Spleen (tissue), 11 donors: Measurements from ENCODE around the gene FRMD5. TPM values are rescaled to one million over a fixed set of nuclear protein-coding genes. Genes with fewer than 3 reads are reported as not detected.

Experiments used
- DNase-seq: peaks from one replicate; pipeline ENCODE4 v3.0.0-alpha.2; 2020
- H3K27ac ChIP-seq, 8 donors: fragments of 200-600 bp; sonication (generic) in 7 of 8; 1 replicate in 4 of 8; 2 replicates in 4 of 8; pipeline versions ENCODE4 v1.5.0 to v1.8.0; 2016 to 2021; ENCODE audit warnings: inconsistent platforms in 4 of 8, mild to moderate bottlenecking in 4 of 8, moderate library complexity in 1 of 8
- H3K27me3 ChIP-seq, 7 donors: fragments of 200-600 bp; sonication (generic) in 6 of 7; replicated peaks in 1 of 7; 1 replicate in 4 of 7; 2 replicates in 3 of 7; pipeline versions ENCODE4 v1.5.0 to v1.8.0; 2016 to 2021; ENCODE audit warnings: inconsistent platforms in 3 of 7, mild to moderate bottlenecking in 1 of 7
- H3K36me3 ChIP-seq, 6 donors: fragments of 200-600 bp; sonication (generic) in 5 of 6; 1 replicate in 4 of 6; 2 replicates in 2 of 6; pipeline versions ENCODE4 v1.5.0 to v1.8.0; 2016 to 2021; ENCODE audit warnings: inconsistent platforms in 2 of 6
- H3K4me1 ChIP-seq, 6 donors: fragments of 200-600 bp; sonication (generic) in 5 of 6; 1 replicate in 3 of 6; 2 replicates in 3 of 6; pipeline versions ENCODE4 v1.5.0 to v1.8.0; 2016 to 2021; ENCODE audit warnings: inconsistent platforms in 3 of 6
- H3K4me3 ChIP-seq, 8 donors: fragments of 200-600 bp; sonication (generic) in 7 of 8; 1 replicate in 4 of 8; 2 replicates in 4 of 8; pipeline versions ENCODE4 v1.5.0 to v1.8.0; 2016 to 2021; ENCODE audit warnings: inconsistent platforms in 4 of 8, mild to moderate bottlenecking in 4 of 8, moderate library complexity in 2 of 8
- H3K9me3 ChIP-seq, 8 donors: fragments of 200-600 bp; sonication (generic) in 7 of 8; 1 replicate in 4 of 8; 2 replicates in 4 of 8; pipeline versions ENCODE4 v1.5.0 to v1.8.0; 2016 to 2021; ENCODE audit warnings: inconsistent platforms in 4 of 8
- POLR2A ChIP-seq, 3 donors: fragments of 450-650 bp; IDR thresholded peaks; one replicate each; pipeline ENCODE4 v1.5.1; 2017; ENCODE audit warnings: antibody characterized with exemption in 3 of 3, mild to moderate bottlenecking in 1 of 3
- POLR2AphosphoS5 ChIP-seq, 3 donors: sonication (generic); formaldehyde crosslinking; IDR thresholded peaks; one replicate each; pipeline ENCODE4 v1.5.1; 2017; ENCODE audit warnings: antibody characterized with exemption in 3 of 3
- WGBS, 5 donors: extraction: QIAGEN DNeasy Blood & Tissue Kit in 3 of 5; methylation state at CpG; one replicate each; pipeline versions ENCODE4 v1.1.5 to v1.1.7; 2013 to 2018; 5-methylcytosine and 5-hydroxymethylcytosine counted together
- intact Hi-C: fragments of 100-400 bp; cut with DNase I; formaldehyde crosslinking; loops from one replicate; pipeline ENCODE4 v1.15.0; 2023; ENCODE audit warnings: low total_unique reads
- polyA plus RNA-seq, 3 donors: library from polyadenylated mRNA; stranded (reverse); fragments of 200-250 nt; gene quantifications; one replicate each; pipeline ENCODE4 v1.2.1, GENCODE V29; 2013
- total RNA-seq, 7 donors: library from RNA; depleted of rRNA in 3 of 7; stranded (reverse); fragments of >200 nt in 3 of 7; fragmentation: NEBNext Ultra II Directional in 4 of 7; extraction: Animal tissue kit (Norgen Biotek cat#: 25700) in 4 of 7; gene quantifications; one replicate each; pipeline versions ENCODE4 v1.1.0 to v1.2.1, GENCODE V29; 2016 to 2021
- TF ChIP-seq, protein P1 (sequence below), 11 experiments: fragments of 200-600 bp in 7 of 11; fragments of 450-650 bp in 4 of 11; sonication (generic) in 4 of 11; IDR thresholded peaks in 8 of 11; conservative IDR thresholded peaks in 3 of 11; 1 replicate in 7 of 11; 2 replicates in 4 of 11; pipeline versions ENCODE4 v1.4.0 to v1.8.0; 2016 to 2021; ENCODE audit warnings: antibody characterized with exemption in 11 of 11, inconsistent platforms in 4 of 11, mild to moderate bottlenecking in 1 of 11
- donor health status: healthy with polysubstance abuse.
- donor health status: DM: no; HTN: no; CAD: no; lungs with moderate emphysema.
- donor health status: DM: no; HTN: no; CAD: no.
- donor health status: Bipolar disorder and iron deficiency.
- donor health status: healthy.
- donor health status: DM: no; HTN: no; CAD: no.
- donor health status: DM: yes; HTN: yes; CAD: no.

FRMD5 gene
- total and polyA plus RNA-seq, 10 donors = 0.09 to 1.0 (median 0.43) TPM; not detected in 1

DNA sequence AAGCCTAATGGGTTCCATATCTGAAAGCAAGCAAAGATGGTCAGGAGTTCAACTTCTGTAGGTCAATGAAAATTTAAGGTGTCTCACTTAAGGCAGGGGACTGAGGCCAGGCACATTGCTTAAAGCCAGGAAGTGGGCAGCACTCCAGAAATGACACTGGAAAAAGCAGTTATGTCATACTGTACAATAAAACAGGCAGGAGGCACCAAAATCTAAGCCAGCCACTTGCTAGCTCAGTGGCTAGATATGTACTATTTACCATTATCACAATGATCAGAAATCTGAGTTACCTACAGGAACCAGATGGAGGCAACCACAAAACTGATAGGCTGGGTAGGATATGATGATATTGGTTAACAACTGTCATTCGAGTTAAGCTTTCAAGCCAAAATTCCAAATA lies 57.3 kb downstream of the FRMD5 start:
- Histone ChIP-seq H3K9me3 (no peaks in the 10 kb centered on the region), H3K36me3 (no peaks in the 10 kb centered on the region), H3K27ac (no peak overlapping the region), H3K4me1 (no peaks in the 10 kb centered on the region), H3K27me3 (no peaks in the 10 kb centered on the region), H3K4me3 (no peak overlapping the region)
- WGBS, 5 donors = 15 to 54% (median 18%) methylated on average over 1 of the region's 1 CpG
- no peak for TF ChIP-seq POLR2A (IDR thresholded peaks at IDR 0.05)
- TF ChIP-seq, protein P1, sequence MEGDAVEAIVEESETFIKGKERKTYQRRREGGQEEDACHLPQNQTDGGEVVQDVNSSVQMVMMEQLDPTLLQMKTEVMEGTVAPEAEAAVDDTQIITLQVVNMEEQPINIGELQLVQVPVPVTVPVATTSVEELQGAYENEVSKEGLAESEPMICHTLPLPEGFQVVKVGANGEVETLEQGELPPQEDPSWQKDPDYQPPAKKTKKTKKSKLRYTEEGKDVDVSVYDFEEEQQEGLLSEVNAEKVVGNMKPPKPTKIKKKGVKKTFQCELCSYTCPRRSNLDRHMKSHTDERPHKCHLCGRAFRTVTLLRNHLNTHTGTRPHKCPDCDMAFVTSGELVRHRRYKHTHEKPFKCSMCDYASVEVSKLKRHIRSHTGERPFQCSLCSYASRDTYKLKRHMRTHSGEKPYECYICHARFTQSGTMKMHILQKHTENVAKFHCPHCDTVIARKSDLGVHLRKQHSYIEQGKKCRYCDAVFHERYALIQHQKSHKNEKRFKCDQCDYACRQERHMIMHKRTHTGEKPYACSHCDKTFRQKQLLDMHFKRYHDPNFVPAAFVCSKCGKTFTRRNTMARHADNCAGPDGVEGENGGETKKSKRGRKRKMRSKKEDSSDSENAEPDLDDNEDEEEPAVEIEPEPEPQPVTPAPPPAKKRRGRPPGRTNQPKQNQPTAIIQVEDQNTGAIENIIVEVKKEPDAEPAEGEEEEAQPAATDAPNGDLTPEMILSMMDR (IDR thresholded peaks at IDR 0.05 in 8 of 11, conservative IDR thresholded peaks at IDR 0.05 in 3 of 11) = no peak
- no peak for TF ChIP-seq POLR2AphosphoS5 (IDR thresholded peaks at IDR 0.05)
- DNase-seq = no peak
- intact Hi-C loops = no loop called here

DNA sequence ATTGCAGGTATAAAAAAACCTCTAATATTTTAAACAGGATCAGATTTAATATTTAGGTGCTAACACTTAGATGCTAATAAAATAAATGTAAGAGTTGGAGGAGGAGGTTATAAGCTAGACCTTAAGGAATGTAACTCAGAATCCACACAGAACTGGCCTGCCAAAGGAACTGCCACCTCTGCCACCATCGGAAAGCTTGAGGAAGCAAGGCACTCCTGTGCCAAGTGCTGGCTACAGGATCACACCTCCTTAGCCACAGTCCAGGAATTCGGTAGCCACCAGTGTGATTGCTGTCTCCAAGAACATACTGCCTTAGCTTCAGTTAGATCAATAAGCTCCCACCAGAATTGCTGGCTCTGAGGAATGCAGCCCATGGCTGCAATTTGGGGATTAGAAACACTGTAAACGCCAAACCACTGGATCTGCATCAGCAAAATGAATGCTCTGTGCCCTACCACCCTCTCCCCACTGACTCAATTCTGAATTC lies 58.0 kb downstream of the FRMD5 start:
- no peaks in the 10 kb centered on the region for H3K36me3 ChIP-seq
- 78 to 91% (median 81%) methylated on average over 3 of the region's 3 CpGs for WGBS, 5 donors
- no peak overlapping the region for H3K4me3 ChIP-seq
- H3K4me1 ChIP-seq = no peaks in the 10 kb centered on the region
- H3K9me3 ChIP-seq = no peaks in the 10 kb centered on the region
- H3K27ac ChIP-seq = no peak overlapping the region
- intact Hi-C loops = no loop called here
- no peak for DNase-seq
- no peaks in the 10 kb centered on the region for H3K27me3 ChIP-seq
- TF ChIP-seq POLR2A (IDR thresholded peaks at IDR 0.05) = no peak

DNA sequence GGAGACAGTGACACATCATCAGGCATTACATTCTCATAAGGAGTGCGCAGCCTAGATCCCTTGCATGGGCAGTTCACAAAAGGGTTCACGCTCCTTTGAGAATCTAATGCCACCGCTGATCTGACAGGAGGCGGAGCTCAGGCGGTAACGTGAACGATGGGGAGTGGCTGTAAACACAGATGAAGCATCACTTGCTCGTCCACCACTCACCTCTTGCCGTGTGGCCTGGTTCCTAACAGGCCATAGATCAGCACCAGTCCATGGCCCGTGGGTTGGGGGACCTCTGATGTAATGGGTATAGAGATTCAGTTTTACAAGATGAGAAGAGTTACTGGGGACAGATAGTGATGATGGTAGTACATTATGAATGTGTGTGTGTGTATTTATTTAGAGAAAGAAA lies 63.0 kb downstream of the FRMD5 start:
- H3K9me3 ChIP-seq = no peaks in the 10 kb centered on the region
- H3K27ac ChIP-seq = no peak overlapping the region
- intact Hi-C loops = no loop called here
- WGBS, 5 donors = 85 to 95% (median 90%) methylated on average over 10 of the region's 10 CpGs
- no peak overlapping the region for H3K4me3 ChIP-seq
- peaks cover 0 to 8% (median 0%) of the 10 kb centered on the region in 7 donors for H3K27me3 ChIP-seq
- no peaks in the 10 kb centered on the region for H3K4me1 ChIP-seq
- DNase-seq = no peak
- no peaks in the 10 kb centered on the region for H3K36me3 ChIP-seq
- TF ChIP-seq POLR2AphosphoS5 (IDR thresholded peaks at IDR 0.05) (no peak), POLR2A (IDR thresholded peaks at IDR 0.05) (no peak)
- TF ChIP-seq, protein P1 (IDR thresholded peaks at IDR 0.05 in 8 of 11, conservative IDR thresholded peaks at IDR 0.05 in 3 of 11) = no peak

DNA sequence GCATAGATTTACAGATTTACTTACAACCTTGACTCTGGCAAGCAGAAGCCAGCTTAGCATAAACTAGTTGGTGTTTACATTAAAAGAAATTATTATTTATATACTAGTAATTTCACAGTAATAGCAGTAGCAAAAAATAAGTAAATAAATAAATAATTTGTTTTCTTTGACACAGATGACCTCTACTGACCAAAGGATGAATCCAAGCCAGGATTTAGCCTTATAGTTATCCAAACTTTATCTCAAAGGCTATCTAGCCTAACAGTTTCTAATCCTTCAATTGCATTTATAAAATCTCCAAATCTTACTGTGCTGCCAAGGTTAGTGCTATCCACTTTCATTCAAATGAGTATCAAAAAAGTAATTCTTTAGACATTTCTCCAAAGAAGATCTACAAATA lies 64.3 kb downstream of the FRMD5 start:
- H3K36me3 ChIP-seq = no peaks in the 10 kb centered on the region
- H3K27me3 ChIP-seq = peaks cover 0 to 8% (median 0%) of the 10 kb centered on the region in 7 donors
- DNase-seq = no peak
- TF ChIP-seq POLR2A (IDR thresholded peaks at IDR 0.05) = no peak
- TF ChIP-seq, protein P1 (IDR thresholded peaks at IDR 0.05 in 8 of 11, conservative IDR thresholded peaks at IDR 0.05 in 3 of 11) = no peak
- TF ChIP-seq POLR2AphosphoS5 (IDR thresholded peaks at IDR 0.05) = no peak
- no peak overlapping the region for H3K27ac ChIP-seq
- intact Hi-C loops = no loop called here
- H3K9me3 ChIP-seq = no peaks in the 10 kb centered on the region
- no peak overlapping the region for H3K4me3 ChIP-seq
- H3K4me1 ChIP-seq = no peaks in the 10 kb centered on the region

DNA sequence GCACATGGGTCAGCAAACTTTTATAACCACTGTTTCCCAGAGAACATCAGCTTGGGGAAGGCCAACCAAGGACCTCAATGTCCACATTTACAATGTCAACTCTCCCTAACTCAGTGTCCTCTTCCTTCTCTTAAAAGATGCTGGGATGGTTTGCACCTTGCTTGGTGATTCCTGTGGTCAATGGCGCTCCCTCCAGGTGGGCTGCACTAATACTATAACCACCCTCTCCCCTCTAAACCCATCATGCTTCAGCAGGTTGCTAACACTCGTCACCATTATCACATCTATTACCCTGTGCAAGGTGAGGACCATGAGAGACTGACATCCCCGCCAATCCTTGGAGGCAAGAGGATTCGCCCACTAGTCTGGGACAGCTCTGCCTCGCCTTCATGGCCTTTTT lies 65.2 kb downstream of the FRMD5 start:
- Histone ChIP-seq H3K4me3 (no peak overlapping the region), H3K36me3 (no peaks in the 10 kb centered on the region), H3K27me3 (peaks cover 0 to 8% (median 0%) of the 10 kb centered on the region in 7 donors), H3K4me1 (no peaks in the 10 kb centered on the region), H3K27ac (no peak overlapping the region), H3K9me3 (no peaks in the 10 kb centered on the region)
- no peak for DNase-seq
- no peak for TF ChIP-seq POLR2AphosphoS5 (IDR thresholded peaks at IDR 0.05)
- TF ChIP-seq POLR2A (IDR thresholded peaks at IDR 0.05) = no peak
- TF ChIP-seq, protein P1 (IDR thresholded peaks at IDR 0.05 in 8 of 11, conservative IDR thresholded peaks at IDR 0.05 in 3 of 11) = no peak
- 85 to 95% (median 89%) methylated on average over 5 of the region's 5 CpGs for WGBS, 5 donors
- intact Hi-C loops = no loop called here
